ENCODE measurements around the gene LRRN2. TPM values are rescaled to one million over a fixed set of nuclear protein-coding genes. Genes with fewer than 3 reads are reported as not detected.

LRRN2 gene
- polyA plus RNA-seq, 1 of the 3 experiments (the other 2 are of a cell fraction): not detected

DNA sequence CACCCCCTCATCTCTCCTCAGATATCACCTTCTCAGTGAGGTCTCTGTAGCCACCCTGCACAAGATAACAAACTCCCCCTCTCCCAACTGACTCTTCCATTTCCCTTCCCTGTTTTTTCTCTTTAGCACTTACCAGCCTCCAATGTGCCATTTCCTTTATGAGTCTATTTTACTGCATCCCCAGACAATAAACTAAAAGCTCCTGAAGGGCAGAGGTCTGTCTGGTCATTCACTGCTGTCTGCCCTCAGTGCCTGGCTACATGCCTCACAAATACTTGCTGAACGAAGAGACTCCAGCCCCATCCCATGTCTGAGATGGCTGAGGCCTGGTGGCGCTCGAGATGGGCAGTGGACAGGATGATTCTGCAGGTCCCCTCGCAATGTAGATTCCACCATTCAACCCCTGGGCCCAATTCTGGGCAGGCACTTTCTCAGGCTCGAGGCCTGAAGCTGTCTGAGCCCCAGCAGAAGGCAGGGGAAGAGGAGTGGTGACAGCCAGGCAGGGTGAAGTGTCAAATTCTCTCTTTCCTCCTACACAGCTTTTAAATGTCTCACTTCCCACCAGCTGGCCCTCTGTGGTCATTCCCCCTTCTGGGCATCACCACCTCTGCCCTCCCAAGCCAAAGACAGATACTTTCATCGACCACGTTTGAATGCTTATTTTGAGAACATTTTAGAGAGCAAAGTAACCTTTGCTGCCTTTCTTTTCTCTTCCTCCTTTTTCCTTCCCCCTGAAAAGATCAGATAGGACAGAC lies 6.6 kb downstream of the LRRN2 start:
- Histone ChIP-seq H2AFZ (ENCODE audit: low read depth) (no peak overlapping the region), H3K27me3 (ENCODE audit: insufficient read depth) (peaks cover 39% of the 10 kb centered on the region; the same call in 1 of the 2 replicates), H3K9ac (no peak overlapping the region), H4K20me1 (ENCODE audit: insufficient read depth) (no peaks in the 10 kb centered on the region), H3K79me2 (ENCODE audit: insufficient read depth) (no peaks in the 10 kb centered on the region), H3K4me1 (ENCODE audit: control insufficient read depth in 1 of 2, insufficient read depth in 2 of 2, low read depth in 1 of 2, low read length in 1 of 2) (peaks cover 0 to 5% of the 10 kb centered on the region in 2 experiments; a peak in 1 of 4 replicates), H3F3A (replicated peaks; ENCODE audit: insufficient read depth) (no peaks in the 10 kb centered on the region), H3K27ac (ENCODE audit: low read depth in 2 of 2, low read length in 1 of 2) (no peak overlapping the region), H3K9me3 (no peaks in the 10 kb centered on the region), H3K9me2 (no peaks in the 10 kb centered on the region), H3K36me3 (replicated peaks in 1 of 2; ENCODE audit: control insufficient read depth in 1 of 2, insufficient read depth in 2 of 2, low read length in 1 of 2) (no peaks in the 10 kb centered on the region), H3K4me3 (ENCODE audit: low read depth in 2 of 2, low read length in 1 of 2) (no peak overlapping the region), H3K4me2 (no peak overlapping the region)
- POLR2A ChIA-PET: no interaction called here
- WGBS (ENCODE audit: low lambda C conversion rate): 49% methylated on average over 5 of the region's 7 CpGs
- no peak for DNase-seq
- TF ChIP-seq EP300 (IDR thresholded peaks at IDR 0.05; ENCODE audit: borderline replicate concordance in 1 of 2, low read depth in 1 of 2, low read length in 1 of 2) (no peak), MEF2A (IDR thresholded peaks at IDR 0.05; ENCODE audit: borderline replicate concordance, low read depth) (no peak), GABPA (IDR thresholded peaks at IDR 0.05; ENCODE audit: low read depth) (no peak), EZH2phosphoT487 (IDR thresholded peaks at IDR 0.05; ENCODE audit: borderline replicate concordance, low read depth) (no peak), ZBTB33 (IDR thresholded peaks at IDR 0.05; ENCODE audit: borderline replicate concordance, low read depth) (no peak), ELF1 (IDR thresholded peaks at IDR 0.05) (no peak), JUND (IDR thresholded peaks at IDR 0.05) (no peak)
- TF ChIP-seq, protein P1, sequence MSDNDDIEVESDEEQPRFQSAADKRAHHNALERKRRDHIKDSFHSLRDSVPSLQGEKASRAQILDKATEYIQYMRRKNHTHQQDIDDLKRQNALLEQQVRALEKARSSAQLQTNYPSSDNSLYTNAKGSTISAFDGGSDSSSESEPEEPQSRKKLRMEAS (IDR thresholded peaks at IDR 0.05; ENCODE audit: low read depth): no peak
- TF ChIP-seq, protein P2, sequence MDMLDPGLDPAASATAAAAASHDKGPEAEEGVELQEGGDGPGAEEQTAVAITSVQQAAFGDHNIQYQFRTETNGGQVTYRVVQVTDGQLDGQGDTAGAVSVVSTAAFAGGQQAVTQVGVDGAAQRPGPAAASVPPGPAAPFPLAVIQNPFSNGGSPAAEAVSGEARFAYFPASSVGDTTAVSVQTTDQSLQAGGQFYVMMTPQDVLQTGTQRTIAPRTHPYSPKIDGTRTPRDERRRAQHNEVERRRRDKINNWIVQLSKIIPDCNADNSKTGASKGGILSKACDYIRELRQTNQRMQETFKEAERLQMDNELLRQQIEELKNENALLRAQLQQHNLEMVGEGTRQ (IDR thresholded peaks at IDR 0.05; ENCODE audit: borderline replicate concordance, low read depth, low read length): no peak
- CTCF ChIA-PET: interaction anchor here (0.7 to 2.7 kb wide), 5 partner anchors 10 to 128 kb away, joined by 3 to 10 read pairs (median 3); no protein-coding TSS in a partner anchor

DNA sequence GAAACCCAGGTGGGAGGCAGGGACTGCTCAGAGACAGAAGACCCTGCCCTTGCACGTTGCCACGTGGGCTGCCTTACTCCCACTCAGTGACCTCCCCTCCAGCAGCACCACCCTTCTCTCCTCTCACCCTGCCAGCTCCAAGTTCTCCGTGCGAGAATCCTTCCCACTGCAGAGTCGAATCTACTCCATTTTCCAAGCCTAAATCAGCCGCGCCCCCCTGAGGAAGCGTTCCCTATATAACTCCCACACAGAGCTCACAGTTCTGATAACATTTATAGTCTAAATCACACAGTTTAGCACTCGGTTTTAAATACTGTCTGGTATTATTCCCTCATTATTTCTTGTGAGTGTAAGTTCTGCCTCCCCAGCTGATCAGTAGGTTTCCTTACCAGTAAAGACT lies 7.7 kb downstream of the LRRN2 start:
- TF ChIP-seq ZBTB33 (IDR thresholded peaks at IDR 0.05; ENCODE audit: borderline replicate concordance, low read depth) (no peak), GABPA (IDR thresholded peaks at IDR 0.05; ENCODE audit: low read depth) (no peak), NFIC (IDR thresholded peaks at IDR 0.05; ENCODE audit: borderline replicate concordance) (no peak), FOXJ3 (CRISPR knock-in tag; IDR thresholded peaks at IDR 0.05) (no peak), NRF1 (IDR thresholded peaks at IDR 0.05; ENCODE audit: low read depth, low read length) (no peak), USF1 (IDR thresholded peaks at IDR 0.05; ENCODE audit: borderline replicate concordance, low read depth) (no peak), JUND (IDR thresholded peaks at IDR 0.05) (no peak)
- TF ChIP-seq, protein P3, sequence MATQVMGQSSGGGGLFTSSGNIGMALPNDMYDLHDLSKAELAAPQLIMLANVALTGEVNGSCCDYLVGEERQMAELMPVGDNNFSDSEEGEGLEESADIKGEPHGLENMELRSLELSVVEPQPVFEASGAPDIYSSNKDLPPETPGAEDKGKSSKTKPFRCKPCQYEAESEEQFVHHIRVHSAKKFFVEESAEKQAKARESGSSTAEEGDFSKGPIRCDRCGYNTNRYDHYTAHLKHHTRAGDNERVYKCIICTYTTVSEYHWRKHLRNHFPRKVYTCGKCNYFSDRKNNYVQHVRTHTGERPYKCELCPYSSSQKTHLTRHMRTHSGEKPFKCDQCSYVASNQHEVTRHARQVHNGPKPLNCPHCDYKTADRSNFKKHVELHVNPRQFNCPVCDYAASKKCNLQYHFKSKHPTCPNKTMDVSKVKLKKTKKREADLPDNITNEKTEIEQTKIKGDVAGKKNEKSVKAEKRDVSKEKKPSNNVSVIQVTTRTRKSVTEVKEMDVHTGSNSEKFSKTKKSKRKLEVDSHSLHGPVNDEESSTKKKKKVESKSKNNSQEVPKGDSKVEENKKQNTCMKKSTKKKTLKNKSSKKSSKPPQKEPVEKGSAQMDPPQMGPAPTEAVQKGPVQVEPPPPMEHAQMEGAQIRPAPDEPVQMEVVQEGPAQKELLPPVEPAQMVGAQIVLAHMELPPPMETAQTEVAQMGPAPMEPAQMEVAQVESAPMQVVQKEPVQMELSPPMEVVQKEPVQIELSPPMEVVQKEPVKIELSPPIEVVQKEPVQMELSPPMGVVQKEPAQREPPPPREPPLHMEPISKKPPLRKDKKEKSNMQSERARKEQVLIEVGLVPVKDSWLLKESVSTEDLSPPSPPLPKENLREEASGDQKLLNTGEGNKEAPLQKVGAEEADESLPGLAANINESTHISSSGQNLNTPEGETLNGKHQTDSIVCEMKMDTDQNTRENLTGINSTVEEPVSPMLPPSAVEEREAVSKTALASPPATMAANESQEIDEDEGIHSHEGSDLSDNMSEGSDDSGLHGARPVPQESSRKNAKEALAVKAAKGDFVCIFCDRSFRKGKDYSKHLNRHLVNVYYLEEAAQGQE (IDR thresholded peaks at IDR 0.05; ENCODE audit: low read depth, low read length): no peak
- Histone ChIP-seq H3K4me1 (ENCODE audit: control insufficient read depth in 1 of 2, insufficient read depth in 2 of 2, low read depth in 1 of 2, low read length in 1 of 2) (peaks cover 0 to 7% of the 10 kb centered on the region in 2 experiments; a peak in 1 of 4 replicates), H3K27me3 (ENCODE audit: insufficient read depth) (peaks cover 29% of the 10 kb centered on the region; the same call in 1 of the 2 replicates), H3K9me3 (no peaks in the 10 kb centered on the region), H3K4me2 (no peak overlapping the region), H3K36me3 (replicated peaks in 1 of 2; ENCODE audit: control insufficient read depth in 1 of 2, insufficient read depth in 2 of 2, low read length in 1 of 2) (no peaks in the 10 kb centered on the region), H4K20me1 (ENCODE audit: insufficient read depth) (no peaks in the 10 kb centered on the region), H3K79me2 (ENCODE audit: insufficient read depth) (no peaks in the 10 kb centered on the region), H3K4me3 (ENCODE audit: low read depth in 2 of 2, low read length in 1 of 2) (no peak overlapping the region), H3K9me2 (no peaks in the 10 kb centered on the region), H3F3A (replicated peaks; ENCODE audit: insufficient read depth) (no peaks in the 10 kb centered on the region), H3K9ac (no peak overlapping the region), H2AFZ (ENCODE audit: low read depth) (no peak overlapping the region), H3K27ac (ENCODE audit: low read depth in 2 of 2, low read length in 1 of 2) (no peak overlapping the region)
- CTCF ChIA-PET: no interaction called here
- DNase-seq: no peak
- WGBS (ENCODE audit: low lambda C conversion rate): 61% methylated on average over 9 of the region's 9 CpGs
- POLR2A ChIA-PET: interaction anchor here (0.6 kb wide), 1 partner anchor 98 kb away, joined by 3 read pairs; no protein-coding TSS in a partner anchor
